Tibial nerve (tissue), 4 donors: ENCODE measurements around the gene EXOC3.

Source experiments
- EP300 ChIP-seq, 2 donors: sonication (generic); formaldehyde crosslinking; IDR thresholded peaks; one replicate each; pipeline ENCODE4 v1.6.1; 2017; ENCODE audit warnings: antibody characterized with exemption in 2 of 2, mild to moderate bottlenecking in 1 of 2
- POLR2A ChIP-seq, 2 donors: fragments of 450-650 bp; IDR thresholded peaks; one replicate each; pipeline ENCODE4 v1.6.1; 2017; ENCODE audit warnings: antibody characterized with exemption in 2 of 2, mild to moderate bottlenecking in 2 of 2, moderate library complexity in 2 of 2
- TF ChIP-seq, protein P1 (sequence below), 5 experiments: fragments of 200-600 bp in 3 of 5; fragments of 450-650 bp in 2 of 5; sonication (generic) in 3 of 5; IDR thresholded peaks; one replicate each; pipeline ENCODE4 v1.5.1; 2016 to 2019; ENCODE audit warnings: antibody characterized with exemption in 5 of 5, mild to moderate bottlenecking in 3 of 5, moderate library complexity in 2 of 5

DNA sequence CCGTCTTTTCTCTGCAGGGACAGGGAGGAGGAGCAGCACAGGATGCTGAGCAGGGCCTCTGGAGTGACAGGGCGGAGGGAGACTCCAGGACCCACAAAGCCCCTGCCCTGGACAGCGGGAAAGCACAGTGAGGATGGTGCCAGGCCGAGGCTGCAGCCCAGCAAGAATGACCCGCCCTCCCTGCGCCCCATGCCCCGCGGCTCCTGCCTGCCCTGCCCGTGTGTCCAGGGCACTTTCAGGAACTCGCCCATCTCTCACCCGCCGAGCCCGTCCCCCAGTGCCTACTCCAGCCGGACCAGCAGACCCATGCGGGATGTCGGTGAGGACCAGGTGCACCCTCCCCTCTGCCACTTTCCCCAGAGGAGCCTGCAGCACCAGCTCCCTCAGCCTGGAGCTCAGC, 9.1 kb upstream of the EXOC3 start:
- TF ChIP-seq, protein P1, sequence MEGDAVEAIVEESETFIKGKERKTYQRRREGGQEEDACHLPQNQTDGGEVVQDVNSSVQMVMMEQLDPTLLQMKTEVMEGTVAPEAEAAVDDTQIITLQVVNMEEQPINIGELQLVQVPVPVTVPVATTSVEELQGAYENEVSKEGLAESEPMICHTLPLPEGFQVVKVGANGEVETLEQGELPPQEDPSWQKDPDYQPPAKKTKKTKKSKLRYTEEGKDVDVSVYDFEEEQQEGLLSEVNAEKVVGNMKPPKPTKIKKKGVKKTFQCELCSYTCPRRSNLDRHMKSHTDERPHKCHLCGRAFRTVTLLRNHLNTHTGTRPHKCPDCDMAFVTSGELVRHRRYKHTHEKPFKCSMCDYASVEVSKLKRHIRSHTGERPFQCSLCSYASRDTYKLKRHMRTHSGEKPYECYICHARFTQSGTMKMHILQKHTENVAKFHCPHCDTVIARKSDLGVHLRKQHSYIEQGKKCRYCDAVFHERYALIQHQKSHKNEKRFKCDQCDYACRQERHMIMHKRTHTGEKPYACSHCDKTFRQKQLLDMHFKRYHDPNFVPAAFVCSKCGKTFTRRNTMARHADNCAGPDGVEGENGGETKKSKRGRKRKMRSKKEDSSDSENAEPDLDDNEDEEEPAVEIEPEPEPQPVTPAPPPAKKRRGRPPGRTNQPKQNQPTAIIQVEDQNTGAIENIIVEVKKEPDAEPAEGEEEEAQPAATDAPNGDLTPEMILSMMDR (IDR thresholded peaks at IDR 0.05), result no peak
- TF ChIP-seq POLR2A (IDR thresholded peaks at IDR 0.05) (no peak), EP300 (IDR thresholded peaks at IDR 0.05) (no peak)
